HepG2 (cell line): ENCODE measurements around the gene ALOX5. TPM values are rescaled to one million over a fixed set of nuclear protein-coding genes. Genes with fewer than 3 reads are reported as not detected.

ENCODE experiments used
- ATAC-seq: fragments of 200-7000 bp; cut with Tn5 transposase; 3 replicates; pipeline ENCODE4 v1.9.1; 2020; ENCODE audit warnings: mild to moderate bottlenecking, moderate library complexity
- BruUV-seq: library from RNA; stranded (reverse); fragments of 400-500 nt; replicated peaks from 2 replicates; lab custom pipeline; 2021; lab: Mats Ljungman, UMichigan
- CTCF ChIA-PET: fragments of 300-600 bp; formaldehyde crosslinking; extraction: SDS; loops from one replicate; lab custom pipeline; 2021; ENCODE audit warnings: low total read pairs, inconsistent platforms, low intra/inter-chr PET ratio; lab: Yijun Ruan, JAX
- POLR2A ChIA-PET: fragments of 350-600 bp; sonication (Branson Sonifier 250); formaldehyde crosslinking; loops from one replicate; lab custom pipeline; 2020; ENCODE audit warnings: antibody characterized with exemption, inconsistent platforms; lab: Yijun Ruan, JAX
- DNase-seq: peaks from one replicate; pipeline ENCODE4 v3.0.0-alpha.2; 2015; ENCODE audit warnings: low spot score
- FAIRE-seq: peaks from 3 replicates; lab custom pipeline; 2011; peaks lifted over from hg19 to GRCh38; lab: Jason Lieb, UNC
- H2AFZ ChIP-seq: one replicate; pipeline ENCODE4 v1.6.1; 2011; ENCODE audit warnings: low read length, inconsistent platforms
- H3K27ac ChIP-seq: fragments of 300-600 bp; 3 replicates; pipeline ENCODE4 v1.8.0; 2011; ENCODE audit warnings: mixed run types, mild to moderate bottlenecking, mixed read lengths, low read length, inconsistent platforms; ENCODE audit not compliant: insufficient read depth; ENCODE audit errors: extremely low read length
- H3K27me3 ChIP-seq, 2 experiments: fragments of 200-600 bp in 1 of 2; 2 replicates in 1 of 2; 3 replicates in 1 of 2; pipeline versions ENCODE4 v1.6.0 to v1.8.0; 2011; ENCODE audit warnings: low read length in 2 of 2, mild to moderate bottlenecking in 2 of 2, moderate library complexity in 2 of 2, inconsistent platforms in 1 of 2; ENCODE audit not compliant: insufficient read depth in 2 of 2, control insufficient read depth in 1 of 2
- H3K36me3 ChIP-seq, 2 experiments: fragments of 200-600 bp in 1 of 2; replicated peaks in 1 of 2; 2 replicates in 1 of 2; 3 replicates in 1 of 2; pipeline versions ENCODE4 v1.5.1 to v1.8.0; 2011; ENCODE audit warnings: low read length in 2 of 2, inconsistent platforms in 1 of 2; ENCODE audit not compliant: insufficient read depth in 2 of 2, control insufficient read depth in 1 of 2
- H3K4me1 ChIP-seq: 2 replicates; pipeline ENCODE4 v1.5.1; 2012; ENCODE audit warnings: low read length, inconsistent platforms; ENCODE audit not compliant: insufficient read depth
- H3K4me2 ChIP-seq: 2 replicates; pipeline ENCODE4 v1.6.0; 2011; ENCODE audit warnings: low read depth, low read length, inconsistent platforms
- H3K4me3 ChIP-seq, 3 experiments: fragments of 200-600 bp in 1 of 3; sonication (generic), shearing (Covaris generic) in 1 of 3; replicated peaks in 1 of 3; 2 replicates each; pipeline ENCODE4 v1.5.1; 2011 to 2016; ENCODE audit warnings: low read length in 3 of 3, inconsistent platforms in 2 of 3, low read depth in 2 of 3, mild to moderate bottlenecking in 2 of 3, control low read depth in 1 of 3, mixed read lengths in 1 of 3; ENCODE audit not compliant: insufficient read depth in 1 of 3
- H3K79me2 ChIP-seq: one replicate; pipeline ENCODE4 v1.6.1; 2011; ENCODE audit warnings: low read length, inconsistent platforms; ENCODE audit not compliant: insufficient read depth
- H3K9ac ChIP-seq: 2 replicates; pipeline ENCODE4 v1.6.0; 2011; ENCODE audit warnings: mild to moderate bottlenecking, low read depth, low read length, inconsistent platforms; ENCODE audit not compliant: insufficient read depth
- H3K9me3 ChIP-seq: 2 replicates; pipeline ENCODE4 v1.5.1; 2012; ENCODE audit warnings: mild to moderate bottlenecking, low read length
- H4K20me1 ChIP-seq: 2 replicates; pipeline ENCODE4 v1.6.0; 2011; ENCODE audit warnings: inconsistent platforms, mild to moderate bottlenecking, low read length, moderate library complexity; ENCODE audit not compliant: insufficient read depth
- HIVEP1 ChIP-seq: sonication (generic); formaldehyde crosslinking; IDR thresholded peaks from 2 replicates; pipeline ENCODE4 v1.4.0; 2020; ENCODE audit warnings: mild to moderate bottlenecking, missing genetic modification reagents
- HMGA1 ChIP-seq: sonication (generic); formaldehyde crosslinking; conservative IDR thresholded peaks from 2 replicates; pipeline ENCODE4 v1.4.0; 2020; ENCODE audit warnings: missing genetic modification reagents
- ZBTB8A ChIP-seq: sonication (generic); formaldehyde crosslinking; IDR thresholded peaks from 2 replicates; pipeline ENCODE4 v1.4.0; 2020; ENCODE audit warnings: mild to moderate bottlenecking, low read depth, missing genetic modification reagents, borderline replicate concordance
- ZNF235 ChIP-seq: sonication (generic); formaldehyde crosslinking; IDR thresholded peaks from 2 replicates; pipeline ENCODE4 v1.8.1; 2023; ENCODE audit warnings: mild to moderate bottlenecking, missing genetic modification reagents, borderline replicate concordance
- ZNF7 ChIP-seq: IDR thresholded peaks from 2 replicates; pipeline ENCODE4 v1.6.1; 2016; ENCODE audit warnings: missing biosample characterization, missing genetic modification reagents
- WGBS: methylation state at CpG from one replicate; pipeline ENCODE4 v1.1.6; 2017; ENCODE audit warnings: low lambda C conversion rate; 5-methylcytosine and 5-hydroxymethylcytosine counted together
- in situ Hi-C: cut with HindIII; loops from 2 replicates; pipeline ENCODE4 v1.10.0; 2017; ENCODE audit warnings: low pct_unique_long_range_greater_than_20kb; ENCODE audit not compliant: extremely low pct_ligation_motif_present
- intact Hi-C: fragments of 100-400 bp; cut with micrococcal nuclease; formaldehyde crosslinking; loops from one replicate; pipeline ENCODE4 v1.10.0; 2022; ENCODE audit not compliant: unreplicated experiment
- polyA plus RNA-seq, 8 experiments: library from polyadenylated mRNA; depleted of rRNA in 3 of 8; stranded (reverse) in 7 of 8; unstranded in 1 of 8; fragments of >200 nt; fragmentation: Illumina TruSeq in 4 of 8; extraction: Trizol in 4 of 8; gene quantifications; 2 replicates each; pipeline versions ENCODE4 v1.2.1 to v1.2.3, GENCODE V29; 2011 to 2016; ENCODE audit warnings: low read depth in 4 of 8, missing spikeins in 1 of 8, mixed read lengths in 1 of 8; ENCODE audit not compliant: insufficient read depth in 1 of 8
- total RNA-seq, 5 experiments: library from RNA; depleted of rRNA; stranded (reverse); fragments of >200 nt; fragmentation: Illumina TruSeq; extraction: Trizol; gene quantifications; 2 replicates each; pipeline ENCODE4 v1.2.3, GENCODE V29; 2016; ENCODE audit warnings: low read depth in 1 of 5

Gene ALOX5
- total and polyA plus RNA-seq, 2 of the 13 experiments (the other 11 are each of a cell fraction or from before 2014, with no cell fraction given), result 0.04 TPM; not detected in 1

DNA sequence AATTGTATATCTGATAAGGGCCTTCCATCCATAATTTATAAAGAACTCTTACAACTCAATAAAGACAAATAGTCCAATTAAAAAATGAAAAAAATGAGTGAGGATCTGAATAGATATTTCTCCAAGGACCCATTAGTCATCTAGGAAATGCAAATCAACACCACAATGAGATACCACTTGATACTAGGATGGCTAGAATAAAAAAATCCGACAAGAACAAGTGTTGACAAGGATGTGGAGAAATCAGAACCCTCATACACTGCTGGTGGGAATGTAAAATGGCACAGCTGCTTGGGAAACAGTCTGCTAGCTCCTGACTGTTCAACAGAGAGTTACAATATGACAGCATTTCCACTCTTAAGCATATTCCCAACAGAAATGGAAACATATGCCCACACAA is 24.6 kb downstream of the ALOX5 start:
- no peaks in the 10 kb centered on the region for H4K20me1 ChIP-seq
- H3K4me3 ChIP-seq, result no peak overlapping the region
- H3K79me2 ChIP-seq, result no peaks in the 10 kb centered on the region
- TF ChIP-seq ZNF7 (CRISPR knock-in tag), result peak; percentile 52; the same call in 1 of the 2 replicates
- no peak for TF ChIP-seq HMGA1 (CRISPR knock-in tag)
- H3K9me3 ChIP-seq, result no peaks in the 10 kb centered on the region
- H3K9ac ChIP-seq, result no peak overlapping the region
- 0% methylated on average over 1 of the region's 1 CpG for whole genome bisulfite sequencing
- in situ Hi-C loops, result no loop called here
- H3K4me2 ChIP-seq, result no peak overlapping the region
- ChIA-PET POLR2A (no interaction called here), CTCF (no interaction called here)
- H3K36me3 ChIP-seq, result no peaks in the 10 kb centered on the region
- DNase-seq, result no peak
- intact Hi-C loops, result no loop called here
- FAIRE-seq, result no peak
- no peak overlapping the region for H2AFZ ChIP-seq
- H3K27ac ChIP-seq, result no peak overlapping the region
- H3K27me3 ChIP-seq, result peaks cover 0 to 11% of the 10 kb centered on the region in 2 experiments; a peak in 1 of 5 replicates
- no TSS peak for BruUV-seq
- no peak for ATAC-seq
- H3K4me1 ChIP-seq, result no peaks in the 10 kb centered on the region

GRCh38 chr10:45399113-45399512 is 25.1 kb downstream of the ALOX5 start:
- H3K27ac ChIP-seq, result no peak overlapping the region
- DNase-seq, result no peak
- no peak for FAIRE-seq
- H4K20me1 ChIP-seq, result no peaks in the 10 kb centered on the region
- TF ChIP-seq ZBTB8A (CRISPR knock-in tag), result no peak
- TF ChIP-seq HIVEP1 (CRISPR knock-in tag), result no peak
- TF ChIP-seq ZNF235 (CRISPR knock-in tag), result no peak
- in situ Hi-C loops (no loop called here), intact Hi-C loops (no loop called here)
- H3K36me3 ChIP-seq, result no peaks in the 10 kb centered on the region
- no peaks in the 10 kb centered on the region for H3K79me2 ChIP-seq
- H3K9me3 ChIP-seq, result no peaks in the 10 kb centered on the region
- BruUV-seq, result no TSS peak
- 21% methylated on average over 2 of the region's 2 CpGs for WGBS
- POLR2A ChIA-PET, result no interaction called here
- H3K27me3 ChIP-seq, result peaks cover 0 to 11% of the 10 kb centered on the region in 2 experiments; a peak in 1 of 5 replicates
- H3K9ac ChIP-seq, result no peak overlapping the region
- H3K4me1 ChIP-seq, result no peaks in the 10 kb centered on the region
- no peak overlapping the region for H3K4me2 ChIP-seq
- no peak overlapping the region for H3K4me3 ChIP-seq
- no peak overlapping the region for H2AFZ ChIP-seq
- CTCF ChIA-PET, result no interaction called here
- no peak for ATAC-seq
